GM18867 (cell line): Measurements from ENCODE around the gene NCCRP1.

Experiments used
- ATAC-seq: cut with Tn5 transposase; IDR thresholded peaks from one replicate; pipeline ENCODE4 v1.9.1; 2021; ENCODE audit warnings: mild to moderate bottlenecking, moderate library complexity; ENCODE audit not compliant: unreplicated experiment

NCCRP1 gene

GRCh38 chr19:39164289-39164688 lies 32.5 kb upstream of the NCCRP1 start:
- no peak for ATAC-seq

GRCh38 chr19:39165857-39166256 lies 30.9 kb upstream of the NCCRP1 start:
- ATAC-seq, result no peak

GRCh38 chr19:39166571-39167391 lies 30.0 kb upstream of the NCCRP1 start:
- ATAC-seq, result no peak

- ATAC-seq, result no peak
Measured at GRCh38 chr19:39167461-39168257, 29.1 kb upstream of the NCCRP1 start.

- ATAC-seq, result no peak
Measured at GRCh38 chr19:39168258-39169142, 28.3 kb upstream of the NCCRP1 start.

- ATAC-seq, result no peak
Measured at GRCh38 chr19:39169143-39169810, 27.5 kb upstream of the NCCRP1 start.

GRCh38 chr19:39170386-39171231 lies 26.2 kb upstream of the NCCRP1 start:
- ATAC-seq, result no peak

GRCh38 chr19:39171479-39172465 lies 25.0 kb upstream of the NCCRP1 start:
- ATAC-seq, result no peak

GRCh38 chr19:39172700-39173501 lies 23.9 kb upstream of the NCCRP1 start:
- ATAC-seq, result no peak

GRCh38 chr19:39173502-39173991 lies 23.2 kb upstream of the NCCRP1 start:
- ATAC-seq, result no peak

GRCh38 chr19:39174142-39174541 lies 22.6 kb upstream of the NCCRP1 start:
- no peak for ATAC-seq

GRCh38 chr19:39174558-39175544 lies 21.9 kb upstream of the NCCRP1 start:
- no peak for ATAC-seq

- ATAC-seq, result no peak
Measured at GRCh38 chr19:39175564-39175963, 21.2 kb upstream of the NCCRP1 start.

- no peak for ATAC-seq
Measured at GRCh38 chr19:39177110-39177699, 19.6 kb upstream of the NCCRP1 start.

GRCh38 chr19:39177736-39178135 lies 19.0 kb upstream of the NCCRP1 start:
- no peak for ATAC-seq
